Measurements from ENCODE around the gene SLC5A10.

SLC5A10 gene

DNA sequence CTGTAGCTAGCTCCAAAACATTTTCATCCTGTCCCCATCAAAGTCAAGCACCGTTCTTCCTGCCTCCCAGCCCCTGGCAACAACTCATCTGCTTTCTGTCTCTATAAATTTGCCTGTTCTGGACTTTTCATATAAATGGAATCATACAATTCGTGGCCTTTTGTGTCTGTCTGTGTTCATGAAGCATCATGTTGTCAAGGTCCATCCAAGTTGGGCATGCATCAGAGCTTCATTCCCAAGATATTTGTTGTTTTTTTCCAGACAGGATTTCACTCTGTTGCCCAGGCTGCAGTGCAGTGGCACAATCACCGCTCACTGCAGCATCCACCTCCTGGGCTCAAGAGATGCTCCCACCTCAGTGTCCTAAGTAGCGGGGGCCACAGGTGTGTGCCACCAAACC, 5.9 kb downstream of the SLC5A10 start:
- no peak overlapping the region for H3K27ac ChIP-seq
- TF ChIP-seq, protein P1, sequence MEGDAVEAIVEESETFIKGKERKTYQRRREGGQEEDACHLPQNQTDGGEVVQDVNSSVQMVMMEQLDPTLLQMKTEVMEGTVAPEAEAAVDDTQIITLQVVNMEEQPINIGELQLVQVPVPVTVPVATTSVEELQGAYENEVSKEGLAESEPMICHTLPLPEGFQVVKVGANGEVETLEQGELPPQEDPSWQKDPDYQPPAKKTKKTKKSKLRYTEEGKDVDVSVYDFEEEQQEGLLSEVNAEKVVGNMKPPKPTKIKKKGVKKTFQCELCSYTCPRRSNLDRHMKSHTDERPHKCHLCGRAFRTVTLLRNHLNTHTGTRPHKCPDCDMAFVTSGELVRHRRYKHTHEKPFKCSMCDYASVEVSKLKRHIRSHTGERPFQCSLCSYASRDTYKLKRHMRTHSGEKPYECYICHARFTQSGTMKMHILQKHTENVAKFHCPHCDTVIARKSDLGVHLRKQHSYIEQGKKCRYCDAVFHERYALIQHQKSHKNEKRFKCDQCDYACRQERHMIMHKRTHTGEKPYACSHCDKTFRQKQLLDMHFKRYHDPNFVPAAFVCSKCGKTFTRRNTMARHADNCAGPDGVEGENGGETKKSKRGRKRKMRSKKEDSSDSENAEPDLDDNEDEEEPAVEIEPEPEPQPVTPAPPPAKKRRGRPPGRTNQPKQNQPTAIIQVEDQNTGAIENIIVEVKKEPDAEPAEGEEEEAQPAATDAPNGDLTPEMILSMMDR (conservative IDR thresholded peaks at IDR 0.05) = no peak

DNA sequence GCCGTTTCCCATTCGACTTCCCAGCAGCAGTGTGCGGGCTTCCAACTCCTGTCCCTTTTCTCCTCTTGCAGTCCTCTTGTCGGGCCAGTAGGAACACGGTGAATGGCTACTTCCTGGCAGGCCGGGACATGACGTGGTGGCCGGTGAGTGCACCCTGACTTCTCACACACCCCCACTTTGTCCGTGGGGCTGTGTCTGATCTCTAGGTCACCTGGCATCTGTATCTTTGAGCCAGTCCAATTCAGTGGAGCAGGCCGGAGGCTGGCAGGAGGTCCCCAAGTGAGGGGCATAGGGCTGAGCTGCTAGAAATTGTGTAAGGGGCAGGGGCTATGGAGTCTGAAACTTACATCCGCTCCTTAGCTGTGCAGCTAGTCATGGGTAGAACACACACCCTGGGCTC, 6.6 kb downstream of the SLC5A10 start:
- no peak overlapping the region for H3K27ac ChIP-seq
- TF ChIP-seq, protein P1 (conservative IDR thresholded peaks at IDR 0.05) = no peak

DNA sequence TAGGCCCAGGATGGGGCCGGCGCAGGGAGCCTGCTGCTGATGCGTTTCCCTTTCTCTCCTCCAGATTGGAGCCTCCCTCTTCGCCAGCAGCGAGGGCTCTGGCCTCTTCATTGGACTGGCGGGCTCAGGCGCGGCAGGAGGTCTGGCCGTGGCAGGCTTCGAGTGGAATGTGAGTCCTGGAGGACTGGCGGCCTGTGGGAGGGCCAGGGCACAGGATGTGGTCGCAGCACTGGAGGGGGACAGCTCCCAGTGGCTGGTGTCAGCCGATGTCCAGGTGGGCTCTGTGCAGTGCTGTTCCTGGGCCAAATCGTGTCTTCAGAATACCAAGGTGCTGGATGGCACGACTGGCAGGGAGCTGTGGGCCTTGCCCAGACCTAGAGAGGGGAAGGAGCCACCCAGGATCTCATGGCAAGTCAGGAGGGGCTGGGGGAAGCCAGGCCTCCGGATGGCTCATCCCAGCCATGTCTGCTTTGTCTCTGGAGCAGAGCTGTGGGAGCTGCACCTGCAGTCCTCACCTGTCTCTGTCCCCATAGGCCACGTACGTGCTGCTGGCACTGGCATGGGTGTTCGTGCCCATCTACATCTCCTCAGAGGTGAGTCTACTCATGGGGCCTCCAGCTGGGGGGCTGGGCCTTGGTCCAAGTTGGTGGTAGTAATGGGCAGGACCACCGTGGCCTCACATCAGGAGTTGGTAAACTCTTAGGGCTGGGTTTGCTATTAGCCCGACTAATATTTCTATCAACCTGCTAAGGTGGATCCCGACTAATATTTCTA, 7.3 kb downstream of the SLC5A10 start:
- H3K27ac ChIP-seq = no peak overlapping the region
- TF ChIP-seq, protein P1 (conservative IDR thresholded peaks at IDR 0.05) = no peak

DNA sequence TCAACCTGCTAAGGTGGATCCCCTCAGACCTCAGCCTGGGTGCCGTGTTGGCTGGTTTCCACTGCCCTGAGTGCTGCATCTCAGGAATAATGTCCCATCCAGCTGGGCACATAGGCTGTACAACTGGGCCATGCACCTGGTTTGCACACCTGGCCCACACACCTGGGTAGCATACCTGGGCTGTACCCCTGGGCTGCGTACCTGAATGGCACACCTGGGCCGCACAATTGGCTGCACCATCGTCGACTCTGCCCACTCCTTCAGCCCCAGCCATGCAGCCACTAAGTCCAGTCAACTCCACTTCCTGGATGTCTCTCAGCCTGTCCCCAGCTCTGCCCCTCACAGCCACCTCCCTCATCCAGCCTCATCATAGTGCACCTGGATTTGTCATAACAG, 7.9 kb downstream of the SLC5A10 start:
- TF ChIP-seq, protein P1 (conservative IDR thresholded peaks at IDR 0.05) = no peak
- no peak overlapping the region for H3K27ac ChIP-seq

DNA sequence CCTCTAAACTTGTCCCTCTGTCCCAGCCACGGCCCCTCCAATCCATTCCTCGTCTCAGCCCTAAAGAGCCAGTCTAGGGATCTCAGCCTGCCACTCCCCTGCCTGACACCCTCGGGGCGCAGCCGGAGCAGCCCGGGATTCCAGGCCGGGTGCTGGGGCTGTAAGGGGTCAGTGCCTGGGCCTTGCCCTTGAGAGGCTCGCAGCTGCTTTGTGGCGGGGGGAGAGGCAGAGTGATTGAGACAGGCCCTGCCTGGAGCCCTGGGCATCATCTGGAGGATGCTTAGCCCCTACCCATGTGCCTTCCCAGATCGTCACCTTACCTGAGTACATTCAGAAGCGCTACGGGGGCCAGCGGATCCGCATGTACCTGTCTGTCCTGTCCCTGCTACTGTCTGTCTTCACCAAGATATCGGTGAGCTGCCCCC, 8.3 kb downstream of the SLC5A10 start:
- H3K27ac ChIP-seq = no peak overlapping the region
- TF ChIP-seq, protein P1 (conservative IDR thresholded peaks at IDR 0.05) = no peak

DNA sequence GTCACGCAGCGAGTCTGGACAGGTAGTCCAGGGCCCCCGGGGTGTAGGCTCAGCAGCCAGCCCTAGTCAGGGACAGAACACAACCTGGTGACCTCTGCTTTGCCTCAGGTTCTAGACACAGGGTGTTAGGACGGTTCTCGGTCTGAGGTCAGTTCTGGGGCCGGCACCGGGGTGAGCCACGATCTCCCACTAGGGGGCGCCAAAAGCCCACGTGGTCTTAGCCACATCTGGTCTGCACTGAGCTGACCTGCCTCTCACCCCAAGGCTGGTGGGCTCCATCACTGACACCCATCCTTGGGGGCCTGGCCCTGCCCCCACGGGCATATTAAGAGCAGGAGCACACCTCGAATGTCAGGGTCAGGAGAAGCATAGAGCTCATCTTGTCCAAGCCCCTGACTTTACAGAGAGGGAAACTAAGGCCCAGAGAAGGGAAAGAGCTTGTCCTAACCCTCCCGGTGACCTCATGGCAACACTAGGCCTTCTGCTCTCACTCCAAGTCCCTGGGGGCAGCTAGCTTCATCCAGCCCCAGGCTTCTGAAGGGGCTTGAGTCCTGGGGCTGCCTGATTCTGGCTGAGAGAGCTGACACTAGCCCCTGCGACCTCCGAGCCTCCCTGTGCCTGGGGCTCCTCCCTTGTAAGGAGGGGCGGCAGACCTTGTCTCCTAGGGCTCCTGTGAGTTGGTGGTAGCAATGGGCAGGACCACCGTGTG, 9.0 kb downstream of the SLC5A10 start:
- TF ChIP-seq, protein P1 (conservative IDR thresholded peaks at IDR 0.05) = peak; percentile 94
- no peak overlapping the region for H3K27ac ChIP-seq

DNA sequence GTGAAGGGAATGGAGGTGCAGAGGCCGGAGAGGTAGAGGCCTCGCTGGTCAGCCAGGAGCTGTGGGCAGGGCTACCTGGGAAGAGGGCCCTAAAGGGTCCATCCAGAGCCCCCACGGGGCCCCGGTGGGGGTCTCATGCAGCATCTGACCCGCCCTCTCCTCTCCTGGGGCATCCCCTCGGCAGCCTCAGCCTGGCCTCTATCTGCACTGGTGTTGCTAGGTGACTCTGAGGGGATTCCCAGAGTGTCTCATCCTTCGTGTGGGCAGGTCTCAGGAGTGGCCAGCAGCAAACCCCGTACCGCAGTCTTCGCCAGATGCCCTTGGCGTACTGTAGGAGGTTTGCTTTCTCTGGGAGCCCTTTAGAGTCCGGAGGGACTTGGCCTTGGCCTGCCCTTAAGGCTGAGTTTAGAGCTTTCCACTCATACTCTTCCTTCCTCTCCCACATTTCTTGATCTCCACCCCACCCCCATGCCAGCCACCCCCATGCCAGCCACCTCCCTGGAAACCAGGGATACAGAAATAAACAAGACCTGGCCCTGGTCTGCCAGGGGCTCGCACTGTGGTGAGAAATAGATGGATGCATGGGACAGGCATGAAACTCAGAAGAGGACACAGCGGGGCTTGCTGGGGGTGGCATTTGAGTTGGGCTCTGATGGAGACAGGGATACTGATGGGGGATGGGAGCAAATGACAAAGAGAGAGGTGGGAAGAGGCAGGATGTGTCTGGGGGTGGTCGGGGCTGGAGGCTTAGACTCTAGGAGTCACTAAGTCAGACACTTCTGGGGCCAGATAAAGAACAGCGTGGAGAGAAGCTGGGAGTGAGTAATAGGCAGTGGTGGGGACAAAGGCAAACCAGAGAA, 9.9 kb downstream of the SLC5A10 start:
- no peak overlapping the region for H3K27ac ChIP-seq
- TF ChIP-seq, protein P1 (conservative IDR thresholded peaks at IDR 0.05) = no peak
